DND-41 (cell line): ENCODE measurements around the gene CDH23.

ENCODE experiments used
- ATAC-seq: fragments of 200-7000 bp; cut with Tn5 transposase; 3 replicates; pipeline ENCODE4 v1.9.1; 2021; ENCODE audit warnings: low read depth; ENCODE audit not compliant: insufficient read depth
- DNase-seq: peaks from one replicate; pipeline ENCODE4 v3.0.0-alpha.2; 2020
- H2AFZ ChIP-seq: 2 replicates; pipeline ENCODE4 v1.6.0; 2012; ENCODE audit warnings: low read depth, low read length
- H3K27ac ChIP-seq: 2 replicates; pipeline ENCODE4 v1.5.1; 2012; ENCODE audit warnings: low read length, inconsistent platforms
- H3K27me3 ChIP-seq: fragments of 200-600 bp; sonication (generic); 2 replicates; pipeline ENCODE4 v1.6.0; 2012; ENCODE audit warnings: low read length, mild to moderate bottlenecking, inconsistent platforms; ENCODE audit not compliant: insufficient read depth, poor library complexity
- H3K36me3 ChIP-seq: 2 replicates; pipeline ENCODE4 v1.5.1; 2012; ENCODE audit warnings: low read length, inconsistent platforms; ENCODE audit not compliant: insufficient read depth
- H3K4me1 ChIP-seq: 2 replicates; pipeline ENCODE4 v1.5.1; 2012; ENCODE audit warnings: mild to moderate bottlenecking, low read length; ENCODE audit not compliant: insufficient read depth
- H3K4me2 ChIP-seq: 2 replicates; pipeline ENCODE4 v1.6.0; 2012; ENCODE audit warnings: mild to moderate bottlenecking, moderate library complexity, low read length, inconsistent platforms; ENCODE audit not compliant: insufficient read depth
- H3K4me3 ChIP-seq, 2 experiments: fragments of 200-600 bp in 1 of 2; shearing (Covaris generic) in 1 of 2; 2 replicates each; pipeline ENCODE4 v1.5.1; 2012 to 2016; ENCODE audit warnings: inconsistent platforms in 2 of 2, low read length in 2 of 2, mild to moderate bottlenecking in 2 of 2, low read depth in 1 of 2, moderate library complexity in 1 of 2
- H3K79me2 ChIP-seq: 2 replicates; pipeline ENCODE4 v1.6.0; 2012; ENCODE audit warnings: low read length, inconsistent platforms; ENCODE audit not compliant: insufficient read depth
- H3K9ac ChIP-seq: 2 replicates; pipeline ENCODE4 v1.6.0; 2012; ENCODE audit warnings: low read depth, mild to moderate bottlenecking, inconsistent platforms, low read length, moderate library complexity
- H3K9me3 ChIP-seq: 2 replicates; pipeline ENCODE4 v1.5.1; 2012; ENCODE audit warnings: low read length, moderate library complexity, mild to moderate bottlenecking, inconsistent platforms; ENCODE audit not compliant: insufficient read depth, severe bottlenecking
- H4K20me1 ChIP-seq: 2 replicates; pipeline ENCODE4 v1.6.0; 2012; ENCODE audit warnings: low read length; ENCODE audit not compliant: insufficient read depth
- CTCF ChIP-seq: IDR thresholded peaks from 2 replicates; pipeline ENCODE4 v1.5.1; 2012; ENCODE audit warnings: borderline replicate concordance, low read length, moderate library complexity, mild to moderate bottlenecking; ENCODE audit not compliant: poor library complexity, severe bottlenecking; ENCODE audit errors: extremely low read depth
- EZH2 ChIP-seq: IDR thresholded peaks from 3 replicates; pipeline ENCODE4 v1.6.1; 2012; ENCODE audit warnings: borderline replicate concordance, low read depth, mild to moderate bottlenecking, moderate library complexity, low read length, inconsistent platforms; ENCODE audit not compliant: severe bottlenecking

CDH23 gene

DNA sequence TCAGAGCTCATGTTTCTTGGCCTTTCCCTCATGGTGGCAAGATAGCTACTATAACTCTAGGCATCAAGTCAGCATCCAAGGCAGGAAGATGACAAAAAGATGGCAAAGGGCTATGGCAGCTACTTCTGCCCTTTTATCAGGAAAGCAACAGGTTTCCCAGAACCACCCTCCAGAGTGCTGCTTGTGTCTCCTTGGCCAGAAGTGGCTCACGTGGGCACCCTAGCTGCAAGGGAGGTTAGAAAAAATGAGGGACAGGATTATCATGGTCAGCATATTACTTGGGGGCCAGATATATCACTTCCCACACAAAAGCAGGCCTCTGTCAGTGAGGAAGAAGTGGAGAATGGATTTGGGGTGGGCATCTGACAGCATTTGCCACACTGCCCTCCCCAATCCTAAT is 347.1 kb downstream of the CDH23 start:
- Histone ChIP-seq H3K27ac (no peak overlapping the region), H3K4me2 (no peak overlapping the region), H3K9me3 (no peaks in the 10 kb centered on the region), H2AFZ (no peak overlapping the region), H3K36me3 (no peaks in the 10 kb centered on the region), H3K9ac (no peak overlapping the region), H3K27me3 (no peaks in the 10 kb centered on the region), H3K4me1 (peaks cover 68% of the 10 kb centered on the region), H3K79me2 (no peaks in the 10 kb centered on the region), H3K4me3 (no peak overlapping the region), H4K20me1 (no peaks in the 10 kb centered on the region)
- DNase-seq: no peak
- TF ChIP-seq EZH2 (no peak), CTCF (no peak)
- ATAC-seq: no peak

- Histone ChIP-seq H3K9ac (no peak overlapping the region), H3K27ac (no peak overlapping the region)
- no peak for ATAC-seq
These were observed 348.4 kb downstream of the CDH23 start for GRCh38 chr10:71744897-71745663.

DNA sequence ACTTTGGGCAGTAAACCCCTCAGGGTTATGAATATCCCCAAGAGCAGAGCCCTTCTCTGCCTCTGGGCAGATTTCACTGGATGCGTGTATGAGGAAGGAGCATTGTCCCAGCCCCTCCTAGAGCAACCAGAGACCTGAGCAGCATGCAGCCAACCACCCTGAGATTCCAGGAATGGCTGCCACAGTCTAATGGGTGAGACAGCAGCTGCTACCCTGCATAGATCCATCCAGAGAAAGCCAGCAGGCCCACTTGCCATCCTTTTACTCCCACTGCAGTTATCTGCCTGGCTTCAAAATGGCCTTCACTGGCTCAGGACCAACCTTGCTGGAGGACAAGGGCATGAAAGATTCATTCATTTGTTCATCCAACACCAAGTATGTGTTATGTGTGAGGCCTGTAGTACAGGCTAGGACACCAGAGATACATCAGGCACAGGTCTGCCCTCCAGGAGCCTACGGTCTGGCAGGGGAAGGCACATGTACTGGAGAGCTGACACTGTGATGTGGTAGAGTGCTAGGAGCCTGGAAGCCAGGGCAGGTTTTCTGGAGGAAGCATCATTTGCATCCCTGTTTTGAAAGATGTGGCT is 349.0 kb downstream of the CDH23 start:
- no peaks in the 10 kb centered on the region for H4K20me1 ChIP-seq
- TF ChIP-seq CTCF (no peak), EZH2 (no peak)
- H3K27ac ChIP-seq: peak overlapping the region; percentile 95
- ATAC-seq (no peak), DNase-seq (no peak)
- no peaks in the 10 kb centered on the region for H3K9me3 ChIP-seq
- H3K27me3 ChIP-seq: no peaks in the 10 kb centered on the region
- no peak overlapping the region for H3K4me2 ChIP-seq
- no peak overlapping the region for H2AFZ ChIP-seq
- H3K9ac ChIP-seq: no peak overlapping the region
- H3K4me1 ChIP-seq: peaks cover 79% of the 10 kb centered on the region
- H3K4me3 ChIP-seq: no peak overlapping the region
- H3K36me3 ChIP-seq: peaks cover 7% of the 10 kb centered on the region; the same call in 1 of the 2 replicates
- no peaks in the 10 kb centered on the region for H3K79me2 ChIP-seq

More at GRCh38 chr10:71744897-71745663, 348.4 kb downstream of the CDH23 start:
- no peaks in the 10 kb centered on the region for H4K20me1 ChIP-seq
- H3K36me3 ChIP-seq: peaks cover under 1% of the 10 kb centered on the region; the same call in 1 of the 2 replicates
- H2AFZ ChIP-seq: no peak overlapping the region
- H3K79me2 ChIP-seq: no peaks in the 10 kb centered on the region
- no peaks in the 10 kb centered on the region for H3K27me3 ChIP-seq
- H3K9me3 ChIP-seq: no peaks in the 10 kb centered on the region
- peaks cover 79% of the 10 kb centered on the region for H3K4me1 ChIP-seq
- TF ChIP-seq CTCF: no peak
- no peak for TF ChIP-seq EZH2
- H3K4me2 ChIP-seq: no peak overlapping the region
- DNase-seq: no peak
- H3K4me3 ChIP-seq: no peak overlapping the region
